ENCODE results near the gene MTF1.

Gene MTF1

DNA sequence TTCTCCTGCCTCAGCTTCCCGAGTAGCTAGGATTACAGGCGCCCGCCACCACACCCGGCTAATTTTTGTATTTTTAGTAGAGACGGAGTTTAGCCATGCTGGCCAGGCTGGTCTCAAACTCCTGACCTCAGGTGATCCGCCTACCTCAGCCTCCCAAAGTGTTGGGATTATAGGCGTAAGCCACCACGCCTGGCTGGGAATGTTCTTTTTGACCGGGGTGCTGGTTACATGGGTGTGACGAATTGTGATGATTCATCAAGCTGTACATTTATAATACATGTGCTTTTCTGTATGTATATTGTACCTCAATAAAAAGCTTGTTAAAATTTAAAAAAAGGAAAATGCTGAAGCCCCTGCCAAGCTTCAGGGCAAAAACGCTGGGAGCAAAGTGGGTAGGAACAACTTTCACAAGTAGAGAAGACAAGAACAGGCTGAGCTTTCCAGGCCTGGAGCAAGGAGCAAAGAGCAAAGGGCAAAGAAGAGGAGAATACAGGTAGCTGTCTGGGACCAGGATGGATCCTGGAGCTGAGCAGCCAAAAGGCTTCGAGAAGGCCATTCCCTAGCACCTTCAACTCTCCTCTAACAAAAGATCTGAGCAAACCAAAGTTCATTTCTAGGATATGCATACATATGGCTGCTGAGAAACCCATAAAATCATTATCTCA lies 30.9 kb downstream of the MTF1 start:
- H2BK120ac ChIP-seq (ENCODE audit: low read depth, low read length): no peak overlapping the region
- no peak overlapping the region for H4K8ac ChIP-seq (ENCODE audit: low read length)
- H3K79me1 ChIP-seq (replicated peaks; ENCODE audit: low read length, poor library complexity, severe bottlenecking): peaks cover 29% of the 10 kb centered on the region
- DNase-seq: no peak
- H3K4me2 ChIP-seq (ENCODE audit: low read length, poor library complexity, severe bottlenecking): no peak overlapping the region
- H2BK15ac ChIP-seq (ENCODE audit: low read depth, poor library complexity, severe bottlenecking): no peak overlapping the region
- H2BK5ac ChIP-seq (ENCODE audit: low read depth, low read length, poor library complexity, severe bottlenecking): no peak overlapping the region
- H2BK12ac ChIP-seq (ENCODE audit: low read length in 2 of 2): no peak overlapping the region
- 94% methylated on average over 7 of the region's 12 CpGs for WGBS
- H3K4me3 ChIP-seq (ENCODE audit: insufficient read depth in 1 of 2, low read depth in 1 of 2, low read length in 2 of 2): no peak overlapping the region
- H3K23ac ChIP-seq (ENCODE audit: low read length in 2 of 2): no peak overlapping the region
- H3K4ac ChIP-seq (ENCODE audit: low read depth in 1 of 2, low read length in 2 of 2): no peak overlapping the region
- no peak overlapping the region for H2AK5ac ChIP-seq (ENCODE audit: low read length, severe bottlenecking)
- no peak overlapping the region for H3K14ac ChIP-seq (ENCODE audit: low read length in 2 of 2)
- H3K9me3 ChIP-seq (ENCODE audit: control insufficient read depth, low read length): no peaks in the 10 kb centered on the region
- H3K4me1 ChIP-seq (ENCODE audit: control insufficient read depth, insufficient read depth, low read depth, low read length): no peaks in the 10 kb centered on the region
- H3K27ac ChIP-seq (ENCODE audit: low read length, poor library complexity, severe bottlenecking): no peak overlapping the region
- H4K91ac ChIP-seq (ENCODE audit: low read length): no peak overlapping the region
- no peaks in the 10 kb centered on the region for H3K27me3 ChIP-seq (ENCODE audit: control insufficient read depth in 1 of 2, insufficient read depth in 1 of 2, low read length in 2 of 2)
- no peak overlapping the region for H3K18ac ChIP-seq (ENCODE audit: low read depth in 1 of 2, low read length in 2 of 2)
- H3K36me3 ChIP-seq (ENCODE audit: control insufficient read depth in 1 of 2, insufficient read depth in 2 of 2, low read depth in 1 of 2, low read length in 2 of 2): peaks cover 25 to 77% of the 10 kb centered on the region in 2 experiments
- no peak overlapping the region for H2AFZ ChIP-seq (ENCODE audit: low read depth, low read length)
- no peak overlapping the region for H3K9ac ChIP-seq (ENCODE audit: low read length)

DNA sequence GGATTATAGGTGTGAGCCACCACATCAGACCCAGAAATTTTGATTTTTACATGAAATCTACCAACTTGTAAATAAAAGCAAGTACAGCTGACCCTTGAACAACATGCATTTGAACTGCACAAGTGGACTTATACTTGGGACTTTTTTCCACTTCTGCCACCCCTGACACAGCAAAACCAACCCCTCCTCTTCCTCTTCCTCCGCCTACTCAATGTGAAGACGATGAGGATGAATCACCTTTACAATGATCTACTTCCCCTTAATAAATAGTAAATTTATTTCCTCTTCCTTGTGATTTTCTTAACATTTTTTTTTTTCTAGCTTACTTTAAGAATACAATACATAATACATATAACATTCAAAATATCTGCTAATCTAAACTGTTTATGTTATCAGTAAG lies 33.9 kb downstream of the MTF1 start:
- no peak overlapping the region for H3K18ac ChIP-seq (ENCODE audit: low read depth in 1 of 2, low read length in 2 of 2)
- H2BK5ac ChIP-seq (ENCODE audit: low read depth, low read length, poor library complexity, severe bottlenecking): no peak overlapping the region
- no peak overlapping the region for H2BK12ac ChIP-seq (ENCODE audit: low read length in 2 of 2)
- H3K9ac ChIP-seq (ENCODE audit: low read length): no peak overlapping the region
- H2AK5ac ChIP-seq (ENCODE audit: low read length, severe bottlenecking): no peak overlapping the region
- H4K8ac ChIP-seq (ENCODE audit: low read length): no peak overlapping the region
- no peak overlapping the region for H3K4ac ChIP-seq (ENCODE audit: low read depth in 1 of 2, low read length in 2 of 2)
- no CpG with 5 or more reads among the region's 2 CpGs for WGBS
- no peak overlapping the region for H4K91ac ChIP-seq (ENCODE audit: low read length)
- no peaks in the 10 kb centered on the region for H3K27me3 ChIP-seq (ENCODE audit: control insufficient read depth in 1 of 2, insufficient read depth in 1 of 2, low read length in 2 of 2)
- H3K4me2 ChIP-seq (ENCODE audit: low read length, poor library complexity, severe bottlenecking): no peak overlapping the region
- no peak overlapping the region for H3K23ac ChIP-seq (ENCODE audit: low read length in 2 of 2)
- H3K27ac ChIP-seq (ENCODE audit: low read length, poor library complexity, severe bottlenecking): no peak overlapping the region
- H3K9me3 ChIP-seq (ENCODE audit: control insufficient read depth, low read length): no peaks in the 10 kb centered on the region
- no peak overlapping the region for H3K4me3 ChIP-seq (ENCODE audit: insufficient read depth in 1 of 2, low read depth in 1 of 2, low read length in 2 of 2)
- H3K14ac ChIP-seq (ENCODE audit: low read length in 2 of 2): no peak overlapping the region
- no peaks in the 10 kb centered on the region for H3K4me1 ChIP-seq (ENCODE audit: control insufficient read depth, insufficient read depth, low read depth, low read length)
- H3K36me3 ChIP-seq (ENCODE audit: control insufficient read depth in 1 of 2, insufficient read depth in 2 of 2, low read depth in 1 of 2, low read length in 2 of 2): peaks cover 29 to 79% of the 10 kb centered on the region in 2 experiments
- no peak overlapping the region for H2AFZ ChIP-seq (ENCODE audit: low read depth, low read length)
- H2BK120ac ChIP-seq (ENCODE audit: low read depth, low read length): no peak overlapping the region
- DNase-seq: no peak
- no peak overlapping the region for H2BK15ac ChIP-seq (ENCODE audit: low read depth, poor library complexity, severe bottlenecking)
- H3K79me1 ChIP-seq (replicated peaks; ENCODE audit: low read length, poor library complexity, severe bottlenecking): peaks cover 27% of the 10 kb centered on the region

DNA sequence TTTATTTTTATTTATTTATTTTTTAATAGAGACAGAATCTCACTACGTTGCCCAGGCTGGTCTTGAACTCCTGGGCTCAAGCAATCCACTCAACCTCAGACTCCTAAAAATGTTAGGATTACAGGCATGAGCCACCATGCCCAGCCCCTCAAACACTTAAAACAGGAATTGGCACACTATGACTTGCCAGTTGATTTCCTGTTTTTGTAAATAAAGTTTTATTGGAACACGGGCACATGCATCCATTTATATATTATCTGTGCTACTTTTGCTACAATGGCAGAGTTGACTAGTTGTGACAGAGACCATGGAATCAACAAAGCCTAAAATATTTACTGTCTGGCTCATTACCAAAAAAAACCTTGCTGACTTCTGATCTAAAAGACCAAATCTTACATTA lies 35.4 kb downstream of the MTF1 start:
- H3K14ac ChIP-seq (ENCODE audit: low read length in 2 of 2): no peak overlapping the region
- H2BK120ac ChIP-seq (ENCODE audit: low read depth, low read length): no peak overlapping the region
- H3K9me3 ChIP-seq (ENCODE audit: control insufficient read depth, low read length): no peaks in the 10 kb centered on the region
- H2BK12ac ChIP-seq (ENCODE audit: low read length in 2 of 2): no peak overlapping the region
- no peak overlapping the region for H3K23ac ChIP-seq (ENCODE audit: low read length in 2 of 2)
- H3K4me2 ChIP-seq (ENCODE audit: low read length, poor library complexity, severe bottlenecking): no peak overlapping the region
- no peak overlapping the region for H3K4ac ChIP-seq (ENCODE audit: low read depth in 1 of 2, low read length in 2 of 2)
- no peak overlapping the region for H3K9ac ChIP-seq (ENCODE audit: low read length)
- H3K4me3 ChIP-seq (ENCODE audit: insufficient read depth in 1 of 2, low read depth in 1 of 2, low read length in 2 of 2): no peak overlapping the region
- no peaks in the 10 kb centered on the region for H3K27me3 ChIP-seq (ENCODE audit: control insufficient read depth in 1 of 2, insufficient read depth in 1 of 2, low read length in 2 of 2)
- no peak overlapping the region for H2BK5ac ChIP-seq (ENCODE audit: low read depth, low read length, poor library complexity, severe bottlenecking)
- H2AFZ ChIP-seq (ENCODE audit: low read depth, low read length): no peak overlapping the region
- peaks cover 33% of the 10 kb centered on the region for H3K79me1 ChIP-seq (replicated peaks; ENCODE audit: low read length, poor library complexity, severe bottlenecking)
- H3K27ac ChIP-seq (ENCODE audit: low read length, poor library complexity, severe bottlenecking): no peak overlapping the region
- no peaks in the 10 kb centered on the region for H3K4me1 ChIP-seq (ENCODE audit: control insufficient read depth, insufficient read depth, low read depth, low read length)
- no peak overlapping the region for H2BK15ac ChIP-seq (ENCODE audit: low read depth, poor library complexity, severe bottlenecking)
- H4K91ac ChIP-seq (ENCODE audit: low read length): no peak overlapping the region
- peaks cover 35 to 82% of the 10 kb centered on the region in 2 experiments for H3K36me3 ChIP-seq (ENCODE audit: control insufficient read depth in 1 of 2, insufficient read depth in 2 of 2, low read depth in 1 of 2, low read length in 2 of 2)
- H3K18ac ChIP-seq (ENCODE audit: low read depth in 1 of 2, low read length in 2 of 2): no peak overlapping the region
- no peak for DNase-seq
- 96% methylated on average over 2 of the region's 2 CpGs for WGBS
- no peak overlapping the region for H2AK5ac ChIP-seq (ENCODE audit: low read length, severe bottlenecking)
- no peak overlapping the region for H4K8ac ChIP-seq (ENCODE audit: low read length)

- H3K18ac ChIP-seq (ENCODE audit: low read depth in 1 of 2, low read length in 2 of 2): no peak overlapping the region
- H3K36me3 ChIP-seq (ENCODE audit: control insufficient read depth in 1 of 2, insufficient read depth in 2 of 2, low read depth in 1 of 2, low read length in 2 of 2): peaks cover 38 to 80% of the 10 kb centered on the region in 2 experiments
- H2BK12ac ChIP-seq (ENCODE audit: low read length in 2 of 2): no peak overlapping the region
- H3K9me3 ChIP-seq (ENCODE audit: control insufficient read depth, low read length): no peaks in the 10 kb centered on the region
- H3K27me3 ChIP-seq (ENCODE audit: control insufficient read depth in 1 of 2, insufficient read depth in 1 of 2, low read length in 2 of 2): no peaks in the 10 kb centered on the region
- H2AFZ ChIP-seq (ENCODE audit: low read depth, low read length): no peak overlapping the region
- no peak overlapping the region for H3K27ac ChIP-seq (ENCODE audit: low read length, poor library complexity, severe bottlenecking)
- no peak overlapping the region for H3K4ac ChIP-seq (ENCODE audit: low read depth in 1 of 2, low read length in 2 of 2)
- H4K8ac ChIP-seq (ENCODE audit: low read length): no peak overlapping the region
- no peak overlapping the region for H3K14ac ChIP-seq (ENCODE audit: low read length in 2 of 2)
- peaks cover 28% of the 10 kb centered on the region for H3K79me1 ChIP-seq (replicated peaks; ENCODE audit: low read length, poor library complexity, severe bottlenecking)
- no peak overlapping the region for H2BK5ac ChIP-seq (ENCODE audit: low read depth, low read length, poor library complexity, severe bottlenecking)
- no peak for DNase-seq
- H3K4me2 ChIP-seq (ENCODE audit: low read length, poor library complexity, severe bottlenecking): no peak overlapping the region
- H3K23ac ChIP-seq (ENCODE audit: low read length in 2 of 2): no peak overlapping the region
- no peak overlapping the region for H2AK5ac ChIP-seq (ENCODE audit: low read length, severe bottlenecking)
- no peak overlapping the region for H3K9ac ChIP-seq (ENCODE audit: low read length)
- no peak overlapping the region for H2BK120ac ChIP-seq (ENCODE audit: low read depth, low read length)
- no peak overlapping the region for H2BK15ac ChIP-seq (ENCODE audit: low read depth, poor library complexity, severe bottlenecking)
- WGBS: 86% methylated on average over 5 of the region's 9 CpGs
- H3K4me1 ChIP-seq (ENCODE audit: control insufficient read depth, insufficient read depth, low read depth, low read length): no peaks in the 10 kb centered on the region
- no peak overlapping the region for H4K91ac ChIP-seq (ENCODE audit: low read length)
- no peak overlapping the region for H3K4me3 ChIP-seq (ENCODE audit: insufficient read depth in 1 of 2, low read depth in 1 of 2, low read length in 2 of 2)
Observed at GRCh38 chr1:37822906-37823815, 36.2 kb downstream of the MTF1 start.
